Measurements from ENCODE around the gene DSC3.

DNA sequence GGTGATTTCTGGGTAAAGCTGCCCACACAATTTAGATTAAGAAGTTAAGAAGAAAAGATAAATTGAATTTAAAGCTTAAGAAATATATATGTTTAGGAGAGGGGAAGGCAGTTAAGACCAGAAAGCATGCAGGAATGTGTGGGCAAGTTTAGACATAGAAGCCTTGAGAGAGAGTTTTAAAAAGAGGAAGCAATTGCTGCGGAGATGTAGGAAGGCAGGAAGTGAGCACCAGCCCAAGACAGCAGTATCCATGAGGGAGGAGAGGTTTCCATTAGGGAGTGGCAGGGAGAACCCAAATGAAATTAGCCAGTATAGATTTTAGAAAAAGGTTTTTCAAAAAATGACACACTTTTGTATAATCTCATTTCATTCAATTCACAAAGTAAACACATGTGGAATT lies 35.3 kb upstream of the DSC3 start:
- TF ChIP-seq RAD21 (IDR thresholded peaks at IDR 0.05; ENCODE audit: low read depth), result no peak
- TF ChIP-seq, protein P1, sequence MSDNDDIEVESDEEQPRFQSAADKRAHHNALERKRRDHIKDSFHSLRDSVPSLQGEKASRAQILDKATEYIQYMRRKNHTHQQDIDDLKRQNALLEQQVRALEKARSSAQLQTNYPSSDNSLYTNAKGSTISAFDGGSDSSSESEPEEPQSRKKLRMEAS (IDR thresholded peaks at IDR 0.05), result no peak
- TF ChIP-seq YY1 (IDR thresholded peaks at IDR 0.05; ENCODE audit: low read depth), result no peak
- no peak for TF ChIP-seq FOXM1 (IDR thresholded peaks at IDR 0.05; ENCODE audit: borderline replicate concordance, low read depth)
- no peak for TF ChIP-seq TAF1 (IDR thresholded peaks at IDR 0.05; ENCODE audit: low read depth)
- TF ChIP-seq ZBTB7A (IDR thresholded peaks at IDR 0.05; ENCODE audit: low read depth), result no peak
- no peak for TF ChIP-seq CREB1 (IDR thresholded peaks at IDR 0.05; ENCODE audit: low read depth)
